Caco-2 (cell line): ENCODE results near the gene FABP1. TPM values are rescaled to one million over a fixed set of nuclear protein-coding genes. Genes with fewer than 3 reads are reported as not detected.

Experiments used
- BruUV-seq: library from RNA; stranded (reverse); fragments of 400-500 nt; replicated peaks from 2 replicates; lab custom pipeline; 2021; lab: Mats Ljungman, UMichigan
- CTCF ChIA-PET: fragments of 300-600 bp; sonication (Branson Sonifier 250); formaldehyde crosslinking; loops from one replicate; lab custom pipeline; 2022; ENCODE audit warnings: antibody characterized with exemption; lab: Charles Lee
- POLR2A ChIA-PET: fragments of 300-600 bp; sonication (Branson Sonifier 250); formaldehyde crosslinking; loops from one replicate; lab custom pipeline; 2022; ENCODE audit warnings: antibody characterized with exemption; lab: Charles Lee
- DNase-seq, 2 experiments: peaks; one replicate each; pipeline versions ENCODE4 v3.0.0 to v3.0.0-alpha.2; 2020 to 2022
- H3K27me3 ChIP-seq: replicated peaks from 2 replicates; pipeline ENCODE4 v1.6.0; 2011; ENCODE audit warnings: low read length; ENCODE audit not compliant: control insufficient read depth, insufficient read depth
- H3K36me3 ChIP-seq: 2 replicates; pipeline ENCODE4 v1.5.1; 2011; ENCODE audit warnings: low read length; ENCODE audit not compliant: control insufficient read depth, insufficient read depth
- H3K4me1 ChIP-seq: fragments of 250-450 bp; sonication (Bioruptor Pico); 2 replicates; pipeline ENCODE4 v1.5.1; 2020; ENCODE audit warnings: mild to moderate bottlenecking
- H3K4me3 ChIP-seq: 2 replicates; pipeline ENCODE4 v1.5.1; 2011; ENCODE audit warnings: low read depth, mild to moderate bottlenecking, control low read depth, low read length
- H3K9me3 ChIP-seq: fragments of 250-450 bp; sonication (Bioruptor Pico); 2 replicates; pipeline ENCODE4 v1.5.1; 2020; ENCODE audit warnings: mild to moderate bottlenecking, moderate library complexity
- H3K27ac Mint-ChIP-seq: one replicate; pipeline ENCODE4 v1.8.0; 2022; ENCODE audit warnings: mixed read lengths; ENCODE audit not compliant: unreplicated experiment
- H3K27me3 Mint-ChIP-seq: one replicate; pipeline ENCODE4 v1.8.0; 2022; ENCODE audit warnings: mixed read lengths; ENCODE audit not compliant: insufficient read depth, unreplicated experiment
- H3K36me3 Mint-ChIP-seq: one replicate; pipeline ENCODE4 v1.8.0; 2022; ENCODE audit warnings: mild to moderate bottlenecking, mixed read lengths; ENCODE audit not compliant: insufficient read depth, unreplicated experiment
- H3K4me1 Mint-ChIP-seq: one replicate; pipeline ENCODE4 v1.8.0; 2022; ENCODE audit warnings: low read depth, mixed read lengths; ENCODE audit not compliant: unreplicated experiment
- H3K4me3 Mint-ChIP-seq: one replicate; pipeline ENCODE4 v1.8.0; 2022; ENCODE audit warnings: mild to moderate bottlenecking, moderate library complexity, mixed read lengths; ENCODE audit not compliant: unreplicated experiment
- H3K9me3 Mint-ChIP-seq: one replicate; pipeline ENCODE4 v1.8.0; 2022; ENCODE audit warnings: mixed read lengths; ENCODE audit not compliant: unreplicated experiment
- intact Hi-C: fragments of 100-400 bp; cut with micrococcal nuclease; formaldehyde crosslinking; loops from one replicate; pipeline ENCODE4 v1.10.0; 2022; ENCODE audit not compliant: unreplicated experiment
- total RNA-seq: library from RNA; stranded (reverse); gene quantifications from 2 replicates; pipeline ENCODE4 v1.2.3, GENCODE V29; 2022
- TF ChIP-seq, protein P1 (sequence below), 2 experiments: fragments of 200-600 bp in 1 of 2; IDR thresholded peaks; 1 replicate in 1 of 2; 2 replicates in 1 of 2; pipeline versions ENCODE4 v1.5.1 to v1.8.0; 2011 to 2022; ENCODE audit warnings: antibody characterized with exemption in 1 of 2, control low read depth in 1 of 2, inconsistent platforms in 1 of 2, low read depth in 1 of 2, low read length in 1 of 2, mild to moderate bottlenecking in 1 of 2, moderate library complexity in 1 of 2; ENCODE audit not compliant: insufficient read depth in 1 of 2, severe bottlenecking in 1 of 2, unreplicated experiment in 1 of 2

Gene FABP1
- total RNA-seq, 1 experiment from 2014 or later, result 44.5 TPM

DNA sequence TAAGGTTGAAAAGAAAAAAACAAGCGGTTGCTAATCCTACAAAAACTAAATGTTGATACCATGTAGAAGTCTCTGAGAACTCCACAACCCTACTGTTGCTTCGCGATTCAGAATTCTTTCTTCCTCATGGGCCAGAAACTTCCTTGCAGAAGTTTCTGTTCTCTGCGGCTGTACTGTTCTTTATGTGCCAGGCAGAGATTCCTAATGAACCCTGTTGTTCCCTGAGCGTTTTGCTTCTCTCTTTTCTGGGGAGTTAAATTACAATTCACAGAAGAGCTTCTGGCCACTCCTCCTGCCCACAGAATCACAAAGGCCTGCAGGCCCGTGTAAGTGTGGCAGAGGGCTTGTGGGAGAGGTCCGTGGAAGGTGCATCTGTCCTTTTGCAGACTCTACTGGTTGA is 40.5 kb upstream of the FABP1 start:
- ChIA-PET CTCF (interaction anchor here (1.0 kb wide), 1 partner anchor 108 kb away, joined by 3 read pairs; no protein-coding TSS in a partner anchor), POLR2A (no interaction called here)
- Histone ChIP-seq H3K4me1 (no peaks in the 10 kb centered on the region), H3K4me3 (no peak overlapping the region), H3K9me3 (peaks cover 9% of the 10 kb centered on the region; the same call in 1 of the 2 replicates), H3K27me3 (no peaks in the 10 kb centered on the region), H3K36me3 (no peaks in the 10 kb centered on the region)
- TF ChIP-seq, protein P1, sequence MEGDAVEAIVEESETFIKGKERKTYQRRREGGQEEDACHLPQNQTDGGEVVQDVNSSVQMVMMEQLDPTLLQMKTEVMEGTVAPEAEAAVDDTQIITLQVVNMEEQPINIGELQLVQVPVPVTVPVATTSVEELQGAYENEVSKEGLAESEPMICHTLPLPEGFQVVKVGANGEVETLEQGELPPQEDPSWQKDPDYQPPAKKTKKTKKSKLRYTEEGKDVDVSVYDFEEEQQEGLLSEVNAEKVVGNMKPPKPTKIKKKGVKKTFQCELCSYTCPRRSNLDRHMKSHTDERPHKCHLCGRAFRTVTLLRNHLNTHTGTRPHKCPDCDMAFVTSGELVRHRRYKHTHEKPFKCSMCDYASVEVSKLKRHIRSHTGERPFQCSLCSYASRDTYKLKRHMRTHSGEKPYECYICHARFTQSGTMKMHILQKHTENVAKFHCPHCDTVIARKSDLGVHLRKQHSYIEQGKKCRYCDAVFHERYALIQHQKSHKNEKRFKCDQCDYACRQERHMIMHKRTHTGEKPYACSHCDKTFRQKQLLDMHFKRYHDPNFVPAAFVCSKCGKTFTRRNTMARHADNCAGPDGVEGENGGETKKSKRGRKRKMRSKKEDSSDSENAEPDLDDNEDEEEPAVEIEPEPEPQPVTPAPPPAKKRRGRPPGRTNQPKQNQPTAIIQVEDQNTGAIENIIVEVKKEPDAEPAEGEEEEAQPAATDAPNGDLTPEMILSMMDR (IDR thresholded peaks at IDR 0.05; ENCODE audit: insufficient read depth in 1 of 2, low read depth in 1 of 2, low read length in 1 of 2, severe bottlenecking in 1 of 2, unreplicated experiment in 1 of 2), result no peak
- DNase-seq, result no peak
- Mint-ChIP-seq H3K27ac (no peak overlapping the region), H3K9me3 (no peaks in the 10 kb centered on the region), H3K27me3 (no peaks in the 10 kb centered on the region), H3K36me3 (peaks cover 8% of the 10 kb centered on the region), H3K4me1 (peaks cover 7% of the 10 kb centered on the region), H3K4me3 (no peak overlapping the region)
- intact Hi-C loops, result no loop called here
- BruUV-seq, result no TSS peak

DNA sequence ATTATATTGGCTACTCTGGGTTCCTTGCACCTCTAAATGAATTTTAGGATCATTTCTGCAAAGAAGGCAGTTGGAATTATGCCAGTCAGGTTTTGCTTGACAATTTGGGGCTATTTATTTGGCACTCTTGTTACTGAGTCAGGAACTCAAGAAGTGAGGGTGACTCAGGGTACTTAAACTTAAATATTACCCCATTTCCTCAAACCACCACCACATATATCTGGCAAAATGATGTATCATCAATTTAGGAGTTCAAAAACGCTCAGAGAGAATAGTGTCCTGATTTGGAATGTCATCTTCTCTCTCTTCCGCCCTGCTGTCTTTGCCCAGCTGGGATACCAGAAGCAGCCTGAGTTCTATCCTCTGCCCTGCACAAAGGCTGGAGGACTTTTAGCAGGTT is 39.9 kb upstream of the FABP1 start:
- peaks cover 7% of the 10 kb centered on the region for H3K4me1 Mint-ChIP-seq
- H3K9me3 Mint-ChIP-seq, result no peaks in the 10 kb centered on the region
- no peak overlapping the region for H3K27ac Mint-ChIP-seq
- intact Hi-C loops, result no loop called here
- no peak for DNase-seq
- CTCF ChIA-PET, result no interaction called here
- H3K36me3 Mint-ChIP-seq, result peaks cover 8% of the 10 kb centered on the region
- Histone ChIP-seq H3K4me1 (no peaks in the 10 kb centered on the region), H3K27me3 (no peaks in the 10 kb centered on the region), H3K9me3 (peaks cover 9% of the 10 kb centered on the region; the same call in 1 of the 2 replicates), H3K4me3 (no peak overlapping the region), H3K36me3 (no peaks in the 10 kb centered on the region)
- no peak overlapping the region for H3K4me3 Mint-ChIP-seq
- no TSS peak for BruUV-seq
- H3K27me3 Mint-ChIP-seq, result no peaks in the 10 kb centered on the region
- TF ChIP-seq, protein P1 (IDR thresholded peaks at IDR 0.05; ENCODE audit: insufficient read depth in 1 of 2, low read depth in 1 of 2, low read length in 1 of 2, severe bottlenecking in 1 of 2, unreplicated experiment in 1 of 2), result no peak
- POLR2A ChIA-PET, result no interaction called here

DNA sequence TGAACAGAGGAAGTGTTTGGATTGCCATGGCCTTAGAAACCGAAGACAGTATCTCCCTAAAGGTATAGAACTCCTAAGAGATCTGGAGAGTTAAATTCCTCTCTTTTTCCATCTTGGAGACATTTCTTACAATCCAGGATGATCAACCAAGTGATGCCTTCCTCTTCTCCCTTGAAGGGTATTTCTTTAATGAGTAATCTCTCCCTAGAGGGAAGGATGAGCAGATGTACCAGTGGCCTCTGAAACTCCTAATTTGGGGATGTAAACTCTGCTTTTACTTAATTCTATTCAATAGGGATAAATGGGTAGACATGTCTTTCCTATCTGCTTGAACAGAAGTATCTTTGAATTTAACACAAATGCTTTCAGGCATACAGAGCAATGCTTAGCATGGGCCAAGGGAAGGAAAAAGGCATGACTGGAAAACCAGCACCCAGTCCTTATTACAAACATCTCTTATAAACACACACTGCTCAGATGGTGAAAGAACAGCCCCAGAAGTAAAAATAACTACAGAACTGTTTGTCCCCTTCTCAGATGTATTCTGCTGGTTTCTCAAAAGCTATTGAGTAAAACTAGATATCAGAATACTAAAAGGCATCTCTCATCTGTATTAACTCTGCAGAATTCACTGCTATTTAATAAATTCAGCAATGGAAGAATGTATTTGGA is 37.6 kb upstream of the FABP1 start:
- H3K4me1 ChIP-seq, result no peaks in the 10 kb centered on the region
- H3K27me3 ChIP-seq, result no peaks in the 10 kb centered on the region
- Mint-ChIP-seq H3K9me3 (no peaks in the 10 kb centered on the region), H3K4me3 (no peak overlapping the region), H3K36me3 (no peaks in the 10 kb centered on the region), H3K4me1 (no peaks in the 10 kb centered on the region), H3K27me3 (no peaks in the 10 kb centered on the region), H3K27ac (no peak overlapping the region)
- H3K9me3 ChIP-seq, result peaks cover 9% of the 10 kb centered on the region; the same call in 1 of the 2 replicates
- POLR2A ChIA-PET, result no interaction called here
- no peaks in the 10 kb centered on the region for H3K36me3 ChIP-seq
- intact Hi-C loops, result no loop called here
- no peak overlapping the region for H3K4me3 ChIP-seq
- CTCF ChIA-PET, result no interaction called here
- TF ChIP-seq, protein P1 (IDR thresholded peaks at IDR 0.05; ENCODE audit: insufficient read depth in 1 of 2, low read depth in 1 of 2, low read length in 1 of 2, severe bottlenecking in 1 of 2, unreplicated experiment in 1 of 2), result no peak
- DNase-seq, result no peak
- BruUV-seq, result no TSS peak
